ENCODE data around the gene DNAH9. TPM values are rescaled to one million over a fixed set of nuclear protein-coding genes. Genes with fewer than 3 reads are reported as not detected.

Gene DNAH9
- total RNA-seq, 1 donor from 2014 or later: 0.08 TPM

- no peak for TF ChIP-seq CTCF (IDR thresholded peaks at IDR 0.05; ENCODE audit: insufficient read depth, low read length, poor library complexity, severe bottlenecking)
- Histone ChIP-seq H3K4me3 (ENCODE audit: low read depth, low read length) (no peak overlapping the region), H3K27me3 (ENCODE audit: control insufficient read depth, insufficient read depth, low read length) (no peaks in the 10 kb centered on the region), H3K36me3 (ENCODE audit: control insufficient read depth, insufficient read depth, low read length) (no peaks in the 10 kb centered on the region)
- peak; percentile 26 for DNase-seq (ENCODE audit: low read depth)
These were observed 20.7 kb downstream of the DNAH9 start for GRCh38 chr17:11618861-11619566.

GRCh38 chr17:11622492-11622891 lies 24.2 kb downstream of the DNAH9 start:
- H3K36me3 ChIP-seq (ENCODE audit: control insufficient read depth, insufficient read depth, low read length): no peaks in the 10 kb centered on the region
- H3K27me3 ChIP-seq (ENCODE audit: control insufficient read depth, insufficient read depth, low read length): no peaks in the 10 kb centered on the region
- no peak overlapping the region for H3K4me3 ChIP-seq (ENCODE audit: low read depth, low read length)
- no peak for DNase-seq (ENCODE audit: low read depth)
- no peak for TF ChIP-seq CTCF (IDR thresholded peaks at IDR 0.05; ENCODE audit: insufficient read depth, low read length, poor library complexity, severe bottlenecking)

GRCh38 chr17:11624976-11625375 lies 26.7 kb downstream of the DNAH9 start:
- H3K36me3 ChIP-seq (ENCODE audit: control insufficient read depth, insufficient read depth, low read length): no peaks in the 10 kb centered on the region
- H3K27me3 ChIP-seq (ENCODE audit: control insufficient read depth, insufficient read depth, low read length): no peaks in the 10 kb centered on the region
- DNase-seq (ENCODE audit: low read depth): no peak
- H3K4me3 ChIP-seq (ENCODE audit: low read depth, low read length): no peak overlapping the region
- TF ChIP-seq CTCF (IDR thresholded peaks at IDR 0.05; ENCODE audit: insufficient read depth, low read length, poor library complexity, severe bottlenecking): no peak

GRCh38 chr17:11625878-11626277 lies 27.6 kb downstream of the DNAH9 start:
- no peak for TF ChIP-seq CTCF (IDR thresholded peaks at IDR 0.05; ENCODE audit: insufficient read depth, low read length, poor library complexity, severe bottlenecking)
- DNase-seq (ENCODE audit: low read depth): no peak
- Histone ChIP-seq H3K4me3 (ENCODE audit: low read depth, low read length) (no peak overlapping the region), H3K36me3 (ENCODE audit: control insufficient read depth, insufficient read depth, low read length) (no peaks in the 10 kb centered on the region), H3K27me3 (ENCODE audit: control insufficient read depth, insufficient read depth, low read length) (no peaks in the 10 kb centered on the region)

GRCh38 chr17:11627301-11627940 lies 29.2 kb downstream of the DNAH9 start:
- TF ChIP-seq CTCF (IDR thresholded peaks at IDR 0.05; ENCODE audit: insufficient read depth, low read length, poor library complexity, severe bottlenecking): no peak
- H3K4me3 ChIP-seq (ENCODE audit: low read depth, low read length): no peak overlapping the region
- H3K36me3 ChIP-seq (ENCODE audit: control insufficient read depth, insufficient read depth, low read length): no peaks in the 10 kb centered on the region

More at GRCh38 chr17:11627301-11627940, 29.2 kb downstream of the DNAH9 start:
- no peaks in the 10 kb centered on the region for H3K27me3 ChIP-seq (ENCODE audit: control insufficient read depth, insufficient read depth, low read length)
- DNase-seq (ENCODE audit: low read depth): no peak
